Cardiac muscle cell (in vitro differentiated cells and primary cell): Measurements from ENCODE around the gene ZFPL1. TPM values are rescaled to one million over a fixed set of nuclear protein-coding genes. Genes with fewer than 3 reads are reported as not detected.

Experiments used
- DNase-seq, 2 donors: peaks; one replicate each; pipeline versions ENCODE4 v3.0.0 to v3.0.0-alpha.2; 2010 to 2017; ENCODE audit warnings: low read depth in 1 of 2, low spot score in 1 of 2
- H3K27ac ChIP-seq: fragments of 200-600 bp; sonication (generic); 2 replicates; pipeline ENCODE4 v1.5.1; 2016
- H3K27me3 ChIP-seq: fragments of 200-600 bp; sonication (generic); 2 replicates; pipeline ENCODE4 v1.6.0; 2016; ENCODE audit warnings: control low read depth
- H3K36me3 ChIP-seq: fragments of 200-600 bp; sonication (generic); 2 replicates; pipeline ENCODE4 v1.5.1; 2016; ENCODE audit warnings: control low read depth
- H3K4me1 ChIP-seq: fragments of 200-600 bp; sonication (generic); 2 replicates; pipeline ENCODE4 v1.8.1; 2017; ENCODE audit warnings: low read depth, mild to moderate bottlenecking, mixed run types
- H3K4me3 ChIP-seq: fragments of 200-600 bp; sonication (generic); 2 replicates; pipeline ENCODE4 v1.5.1; 2016; ENCODE audit warnings: mild to moderate bottlenecking
- H3K9me3 ChIP-seq: fragments of 200-600 bp; sonication (generic); 2 replicates; pipeline ENCODE4 v1.5.1; 2017; ENCODE audit warnings: low read depth, mild to moderate bottlenecking, control low read depth
- CTCF ChIP-seq: IDR thresholded peaks from 2 replicates; pipeline ENCODE4 v1.5.1; 2012; ENCODE audit warnings: low read depth, mild to moderate bottlenecking, low read length
- polyA plus RNA-seq: library from polyadenylated mRNA; unstranded; fragments of >200 nt; fragmentation: Nextera tagmentation; extraction: Ambion mirVana; gene quantifications from 2 replicates; pipeline ENCODE4 v1.2.1, GENCODE V29; 2016
- total RNA-seq: library from RNA; depleted of rRNA; stranded (reverse); fragments of >200 nt; gene quantifications from 2 replicates; pipeline ENCODE4 v1.2.3, GENCODE V29; 2016

The ZFPL1 gene
- total and polyA plus RNA-seq, 2 experiments from 2014 or later: 56.3 to 57.4 TPM

GRCh38 chr11:65109231-65110198 is 25.5 kb downstream of the ZFPL1 start:
- H3K27me3 ChIP-seq: no peaks in the 10 kb centered on the region
- peaks cover 13% of the 10 kb centered on the region for H3K4me1 ChIP-seq
- H3K27ac ChIP-seq: no peak overlapping the region
- no peaks in the 10 kb centered on the region for H3K9me3 ChIP-seq
- TF ChIP-seq CTCF: no peak
- H3K36me3 ChIP-seq: no peaks in the 10 kb centered on the region
- DNase-seq: no peak
- no peak overlapping the region for H3K4me3 ChIP-seq

GRCh38 chr11:65110354-65110861 is 26.4 kb downstream of the ZFPL1 start:
- peak; percentile 84 to 86 for DNase-seq
- Histone ChIP-seq H3K27me3 (no peaks in the 10 kb centered on the region), H3K4me3 (no peak overlapping the region), H3K9me3 (no peaks in the 10 kb centered on the region), H3K27ac (no peak overlapping the region), H3K36me3 (no peaks in the 10 kb centered on the region), H3K4me1 (peaks cover 13% of the 10 kb centered on the region)
- peak; percentile 99 for TF ChIP-seq CTCF

GRCh38 chr11:65111159-65111743 is 27.2 kb downstream of the ZFPL1 start:
- Histone ChIP-seq H3K27ac (no peak overlapping the region), H3K4me3 (no peak overlapping the region), H3K9me3 (no peaks in the 10 kb centered on the region), H3K27me3 (no peaks in the 10 kb centered on the region), H3K4me1 (peaks cover 13% of the 10 kb centered on the region), H3K36me3 (no peaks in the 10 kb centered on the region)
- no peak for TF ChIP-seq CTCF
- DNase-seq: no peak

GRCh38 chr11:65111744-65112545 is 27.9 kb downstream of the ZFPL1 start, which contains the start of gene TM7SF2:
TM7SF2 (plus strand) TSS chr11:65111872; CDS start chr11:65112016, 144 bp downstream.
- H3K27ac ChIP-seq: peak within 1 kb of the TSS; percentile 71
- no peak for TF ChIP-seq CTCF

More at GRCh38 chr11:65111744-65112545, 27.9 kb downstream of the ZFPL1 start, which contains the start of gene TM7SF2:
- Histone ChIP-seq H3K9me3 (no peaks in the 10 kb centered on the region), H3K27me3 (no peaks in the 10 kb centered on the region), H3K4me3 (peak within 1 kb of the TSS; percentile 89), H3K36me3 (no peaks in the 10 kb centered on the region), H3K4me1 (peaks cover 13% of the 10 kb centered on the region)
- peak; percentile 92 to 99 for DNase-seq
